GM19328 (cell line): ENCODE measurements around the gene KRTAP5-5.
"Not testable (repeated sequence)": the region's sequence is repeated elsewhere in the genome, so short reads cannot be mapped to it uniquely, and the experiment has no call there.

Experiments
- ATAC-seq: cut with Tn5 transposase; IDR thresholded peaks from one replicate; pipeline ENCODE4 v1.9.1; 2021; ENCODE audit warnings: mild to moderate bottlenecking, moderate library complexity; ENCODE audit not compliant: unreplicated experiment

Gene KRTAP5-5

GRCh38 chr11:1654388-1655167, 25.0 kb downstream of the KRTAP5-5 start:
- no peak for ATAC-seq

DNA sequence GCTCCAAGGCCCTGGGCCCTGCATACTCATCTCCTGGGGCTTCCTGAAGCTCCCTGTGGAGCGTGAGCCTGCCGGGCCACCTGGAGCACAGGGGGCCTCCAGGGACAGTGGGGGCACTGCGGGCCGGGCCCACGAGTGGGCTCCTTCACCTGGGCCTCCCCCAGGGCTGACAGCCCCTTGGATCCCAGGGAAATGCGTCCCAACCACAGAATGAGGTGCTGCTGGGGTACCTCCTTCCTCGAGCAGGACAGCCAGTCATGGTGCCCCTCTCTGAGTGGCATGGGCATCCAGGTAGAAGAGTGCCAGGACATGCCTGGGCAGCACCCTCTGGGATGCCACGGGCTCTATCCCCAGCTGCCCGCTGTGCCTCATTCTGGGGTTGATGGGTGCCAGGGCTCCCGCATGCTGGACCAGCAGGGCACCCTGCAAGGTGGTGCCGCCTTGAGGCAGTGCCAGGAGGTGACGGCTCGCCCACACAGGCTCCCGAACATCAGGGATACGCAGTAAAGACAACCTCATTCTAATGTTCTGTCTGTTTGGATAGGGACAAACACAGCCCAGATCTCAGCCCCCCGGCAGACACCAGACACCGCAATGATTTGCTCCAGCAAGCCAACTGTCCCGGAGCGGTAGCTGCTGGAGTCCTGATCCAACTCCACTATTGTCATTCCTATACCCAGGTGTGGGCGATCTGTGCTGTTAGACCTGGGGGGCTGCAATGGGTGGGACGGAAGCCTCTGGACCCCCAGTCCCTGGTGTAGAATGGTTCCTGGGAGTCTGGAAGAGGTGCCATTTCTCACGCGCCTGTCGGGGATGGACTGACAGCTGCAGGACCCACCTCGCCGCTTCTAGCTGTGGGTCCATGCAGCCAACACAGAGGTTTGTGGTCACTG, 25.8 kb downstream of the KRTAP5-5 start:
- no peak for ATAC-seq

GRCh38 chr11:1656061-1656441, 26.5 kb downstream of the KRTAP5-5 start:
- no peak for ATAC-seq

GRCh38 chr11:1656670-1657069, 27.1 kb downstream of the KRTAP5-5 start:
- ATAC-seq, result no peak

- no peak for ATAC-seq
Observed at GRCh38 chr11:1659506-1659905, 29.9 kb downstream of the KRTAP5-5 start.

DNA sequence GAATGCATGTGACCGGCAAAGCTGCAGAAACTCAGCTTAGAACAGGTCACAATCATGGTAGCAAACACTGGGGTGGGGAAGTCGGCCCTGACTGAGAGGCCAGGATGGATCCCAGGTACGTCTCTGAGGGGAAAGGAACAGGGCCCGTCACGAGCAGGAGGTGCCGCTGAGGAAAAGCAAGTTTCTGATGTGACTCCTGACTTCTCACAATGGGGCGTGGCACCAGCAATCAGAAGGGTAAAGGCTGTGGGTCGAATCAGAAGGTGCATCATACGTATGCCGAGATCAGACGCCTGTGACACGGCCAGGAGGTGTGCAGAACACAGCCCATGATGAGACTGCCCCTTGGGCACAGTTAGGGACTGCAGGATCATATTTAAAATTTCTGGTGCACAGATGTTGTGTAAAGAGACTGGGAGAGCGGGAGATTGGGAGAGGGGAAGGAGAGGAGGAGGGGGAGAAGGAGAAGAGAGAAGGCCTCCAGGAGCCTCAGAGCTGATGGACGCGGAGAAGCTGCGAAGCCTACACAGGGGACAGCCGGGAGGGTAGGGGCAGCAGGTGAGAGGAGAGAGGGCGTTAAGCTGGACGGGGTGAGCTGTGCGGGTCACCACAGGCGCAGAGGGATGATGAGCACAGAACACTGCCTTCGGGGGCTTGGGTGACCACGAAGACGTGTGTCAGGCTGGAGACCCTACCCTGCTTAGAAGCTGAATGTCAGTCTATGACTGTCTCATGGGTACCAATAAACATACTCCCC, 30.7 kb downstream of the KRTAP5-5 start:
- ATAC-seq, result no peak

- ATAC-seq, result not testable (repeated sequence)
Observed at GRCh38 chr11:1661454-1662269, 32.1 kb downstream of the KRTAP5-5 start.

DNA sequence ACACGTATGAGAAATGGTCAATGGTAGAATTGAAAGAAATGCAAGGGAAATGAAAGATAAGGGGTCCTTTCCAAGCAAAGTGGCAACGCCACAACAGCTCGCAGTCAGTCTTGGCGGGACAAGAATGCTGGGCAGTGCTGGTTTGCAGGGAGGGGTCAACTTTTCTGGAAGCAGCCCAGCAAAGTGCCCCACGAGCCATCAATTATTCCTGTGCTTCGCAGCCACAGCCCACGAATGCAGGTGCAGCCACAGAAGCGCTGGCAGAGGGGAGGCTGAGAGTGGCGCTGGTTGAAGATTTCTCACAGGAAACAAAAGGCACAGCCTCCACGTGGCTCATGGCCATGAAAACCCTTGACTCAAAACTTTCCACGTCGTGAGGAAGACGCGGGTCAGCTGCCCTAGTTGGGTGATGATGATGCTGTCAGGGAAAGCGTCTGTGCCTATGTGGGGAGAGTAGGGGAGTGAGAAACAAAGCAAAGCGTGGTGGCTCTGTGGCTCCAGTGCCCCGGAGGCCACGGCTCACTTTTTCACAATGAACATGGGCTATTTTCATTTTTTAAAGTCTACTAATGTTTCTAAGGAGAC, 33.2 kb downstream of the KRTAP5-5 start:
- not testable (repeated sequence) for ATAC-seq

DNA sequence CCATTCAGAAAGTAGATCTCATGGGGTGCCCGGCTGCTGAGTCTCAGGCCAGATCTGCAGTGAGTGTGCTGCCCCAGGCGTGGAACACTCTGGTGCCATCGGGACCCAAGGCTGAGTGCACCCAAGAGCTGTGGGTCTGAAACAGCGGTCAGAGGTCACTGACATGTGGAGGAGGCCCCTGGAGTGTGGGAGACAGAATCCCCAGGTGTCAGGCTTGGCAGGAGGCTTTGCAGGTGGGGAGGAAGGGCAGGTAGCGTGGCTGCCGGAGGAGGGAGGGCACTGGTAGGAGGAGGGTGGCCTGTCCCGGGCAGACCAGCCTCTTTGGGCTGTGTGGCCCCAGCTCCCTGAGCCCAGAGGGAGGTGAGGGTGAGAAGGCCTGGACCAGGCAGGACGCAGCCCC, 35.7 kb downstream of the KRTAP5-5 start:
- ATAC-seq, result no peak

DNA sequence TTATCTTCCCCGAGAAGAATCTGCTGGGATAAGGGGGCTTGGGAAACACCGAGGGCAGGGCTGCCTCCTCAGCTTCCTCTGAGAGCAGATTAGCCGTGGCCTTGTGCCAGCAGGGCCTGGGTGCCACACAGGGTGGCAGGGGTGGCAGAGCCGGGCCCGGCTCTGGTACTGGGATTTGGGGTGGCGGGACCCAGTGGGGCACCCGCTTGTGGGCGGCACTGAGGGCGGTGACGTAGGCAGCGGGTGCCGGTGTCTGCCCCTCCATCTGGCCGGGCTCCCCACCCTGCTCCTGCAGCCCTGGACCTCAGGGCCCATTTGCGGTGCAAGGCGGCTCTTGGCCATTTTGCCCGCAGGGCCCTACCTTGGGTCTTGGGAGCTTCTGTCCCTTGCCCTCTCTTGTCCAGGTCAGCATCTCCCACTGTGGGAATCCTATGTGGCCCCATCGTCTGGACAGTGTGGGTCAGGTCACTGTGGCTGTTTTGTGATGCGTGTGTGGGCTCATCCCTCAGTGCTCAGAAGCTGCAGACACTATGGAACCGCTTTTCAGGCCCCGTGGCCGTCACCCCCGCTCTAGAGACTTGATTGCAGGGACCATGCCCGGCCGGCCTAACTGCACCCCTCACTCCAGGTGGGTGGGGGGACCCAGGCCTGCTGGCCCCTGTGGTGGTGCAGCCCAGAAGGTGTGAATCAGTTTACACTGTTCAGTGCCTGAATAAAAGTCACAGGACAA, 37.7 kb downstream of the KRTAP5-5 start:
- no peak for ATAC-seq

- ATAC-seq, result no peak
Observed at GRCh38 chr11:1667906-1668305, 38.3 kb downstream of the KRTAP5-5 start.

GRCh38 chr11:1668911-1669473, 39.4 kb downstream of the KRTAP5-5 start:
- no peak for ATAC-seq

DNA sequence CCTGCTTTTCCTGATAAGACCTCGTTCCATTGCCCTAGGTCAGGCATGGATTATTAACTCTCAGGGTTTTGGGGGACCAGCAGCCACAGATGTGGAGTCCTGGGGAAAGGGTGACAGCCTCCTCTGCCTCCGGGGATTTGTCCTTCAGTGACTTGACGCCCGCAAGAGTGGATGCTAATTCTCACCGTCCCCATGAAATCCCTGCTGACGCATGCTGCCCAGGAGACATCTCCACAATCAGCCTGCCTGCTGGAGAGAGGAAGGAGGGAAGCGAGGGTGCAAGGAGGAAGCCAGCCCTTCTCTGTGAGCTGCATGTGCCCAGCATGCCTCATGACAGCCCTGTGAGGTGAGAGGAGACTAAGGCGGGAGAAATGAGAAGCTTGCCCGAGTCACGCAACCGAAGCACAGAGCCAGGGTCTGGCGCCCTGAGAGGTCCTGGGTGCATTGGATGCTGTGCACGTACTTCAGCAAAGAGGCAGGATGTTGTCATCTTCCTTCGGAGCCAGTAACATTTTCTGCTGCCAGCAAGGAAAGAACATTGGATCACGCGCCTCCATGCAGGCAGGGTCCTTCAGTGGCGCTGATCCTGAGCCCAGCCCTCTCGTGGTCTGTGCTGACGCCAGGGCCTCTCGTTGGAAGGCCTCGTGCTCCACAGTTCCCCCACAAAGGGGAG, 40.1 kb downstream of the KRTAP5-5 start:
- no peak for ATAC-seq

- ATAC-seq, result not testable (repeated sequence)
Observed at GRCh38 chr11:1670457-1670856, 40.9 kb downstream of the KRTAP5-5 start.

DNA sequence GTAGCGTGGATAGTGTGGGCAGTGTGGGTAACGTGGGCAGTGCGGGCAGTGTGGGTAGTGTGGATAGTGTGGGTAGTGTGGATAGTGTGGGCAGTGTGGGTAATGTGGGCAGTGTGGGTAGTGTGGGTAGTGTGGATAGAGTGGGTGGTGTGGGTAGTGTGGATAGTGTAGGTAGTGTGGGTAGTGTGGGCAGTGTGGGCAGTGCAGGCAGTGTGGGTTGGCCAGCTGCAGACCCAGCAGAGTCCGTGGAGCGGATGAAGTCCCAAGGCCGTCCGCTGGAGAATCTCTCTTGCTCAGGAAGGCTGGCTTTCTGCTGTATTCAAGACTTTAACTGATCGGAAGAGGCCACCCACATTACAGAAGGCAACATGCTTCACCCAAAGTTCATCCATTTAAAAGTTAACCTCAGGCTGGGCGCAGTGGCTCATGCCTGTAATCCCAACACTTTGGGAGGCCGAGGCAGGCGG, 41.4 kb downstream of the KRTAP5-5 start:
- no peak for ATAC-seq

GRCh38 chr11:1671658-1672057, 42.1 kb downstream of the KRTAP5-5 start:
- no peak for ATAC-seq

- no peak for ATAC-seq
Observed at GRCh38 chr11:1672613-1673350, 43.2 kb downstream of the KRTAP5-5 start.
